ENCODE results near the gene PA2G4.
"Not testable (repeated sequence)": the region's sequence is repeated elsewhere in the genome, so short reads cannot be mapped to it uniquely, and the experiment has no call there.

PA2G4 gene

DNA sequence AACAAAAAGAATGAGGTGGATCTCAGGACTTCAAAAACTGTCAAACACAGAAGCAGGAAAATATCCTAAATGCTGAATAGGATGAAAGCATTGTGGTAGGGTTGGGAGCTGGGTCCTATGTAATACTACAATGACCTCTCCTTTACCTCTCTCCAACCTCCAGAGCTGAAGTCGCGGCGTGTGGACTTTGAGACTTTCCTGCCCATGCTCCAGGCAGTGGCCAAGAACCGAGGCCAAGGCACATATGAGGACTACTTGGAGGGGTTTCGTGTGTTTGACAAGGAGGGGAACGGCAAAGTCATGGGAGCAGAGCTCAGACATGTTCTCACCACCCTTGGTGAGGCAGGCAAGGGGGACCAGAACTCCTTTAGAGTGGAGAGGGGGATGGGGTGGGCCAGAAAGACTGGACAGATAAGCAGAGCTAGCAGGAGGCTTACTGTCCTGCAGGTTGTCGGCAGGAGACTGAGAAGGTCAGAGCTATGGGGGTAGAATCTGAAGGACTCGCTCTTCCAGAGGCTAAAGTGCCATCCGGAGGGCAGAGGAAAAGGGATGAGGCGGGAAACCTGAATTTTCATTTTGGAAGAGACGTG lies 51.0 kb downstream of the PA2G4 start:
- no peak for DNase-seq

DNA sequence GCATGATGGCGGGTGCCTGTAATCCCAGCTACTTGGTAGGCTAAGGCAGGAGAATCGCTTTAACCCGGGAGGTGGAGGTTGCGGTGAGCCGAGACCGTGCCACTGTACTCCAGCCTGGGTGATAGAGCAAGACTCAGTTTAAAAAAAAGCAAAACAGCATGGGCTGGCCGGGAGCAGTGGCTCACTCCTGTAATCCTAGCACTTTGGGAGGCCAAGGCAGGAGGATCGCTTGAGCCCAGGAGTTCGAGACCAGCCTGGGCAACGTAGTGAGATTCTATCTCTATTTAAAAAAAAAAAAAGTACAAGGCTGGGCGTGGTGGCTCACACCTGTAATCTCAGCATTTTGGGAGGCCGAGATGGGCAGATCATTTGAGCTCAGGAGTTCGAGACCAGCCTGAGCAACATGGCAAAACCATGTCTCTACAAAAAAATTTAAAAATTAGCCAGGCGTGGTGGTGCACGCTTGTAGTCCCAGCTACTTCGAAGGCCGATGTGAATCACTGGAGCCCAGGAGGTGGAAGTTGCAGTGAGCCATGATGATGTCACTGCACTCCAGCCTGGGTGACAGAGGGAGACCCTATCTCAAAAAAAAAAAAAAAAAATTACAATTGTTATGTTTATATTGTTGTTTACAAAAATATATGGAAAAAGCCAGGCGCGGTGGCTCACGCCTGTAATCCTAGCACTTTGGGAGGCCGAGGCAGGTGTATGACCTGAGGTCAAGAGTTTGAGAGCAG lies 52.3 kb downstream of the PA2G4 start:
- DNase-seq: not testable (repeated sequence)

DNA sequence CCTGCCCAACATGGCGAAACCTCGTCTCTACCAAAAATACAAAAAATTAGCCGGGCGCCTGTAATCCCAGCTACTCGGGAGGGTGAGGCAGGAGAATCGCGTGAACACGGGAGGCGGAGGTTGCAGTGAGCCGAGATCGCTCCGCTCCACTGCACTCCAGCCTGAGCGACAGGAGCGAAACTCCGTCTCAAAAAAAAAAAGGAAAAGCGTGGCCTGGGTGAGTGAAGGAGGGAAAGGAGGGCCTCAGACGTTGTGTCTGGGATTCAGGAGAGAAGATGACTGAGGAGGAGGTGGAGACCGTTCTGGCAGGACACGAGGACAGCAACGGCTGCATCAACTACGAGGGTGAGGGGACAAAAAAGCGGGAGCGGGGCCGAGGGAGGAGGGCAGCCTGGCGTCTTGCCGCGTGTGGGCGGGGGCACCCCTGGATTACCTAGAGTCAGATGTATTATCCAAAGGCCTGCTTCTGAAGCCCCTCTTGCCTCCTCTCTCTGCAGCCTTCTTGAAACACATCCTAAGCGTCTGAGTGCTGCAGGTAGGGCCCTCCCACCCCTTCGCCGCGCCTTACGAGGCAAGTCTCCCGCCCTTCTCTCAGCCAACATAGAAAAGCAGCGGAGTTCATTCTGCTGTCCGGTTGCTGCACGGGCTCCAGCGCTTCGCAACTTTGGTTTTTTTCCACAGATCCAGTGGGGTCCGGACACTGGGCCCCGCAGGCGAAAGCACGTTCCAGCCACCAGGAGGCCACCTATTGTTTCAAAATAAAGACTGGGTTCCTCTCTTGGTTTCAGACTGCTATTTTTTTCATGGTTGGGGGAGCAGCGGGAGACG lies 53.1 kb downstream of the PA2G4 start:
- DNase-seq: peak; percentile 42

DNA sequence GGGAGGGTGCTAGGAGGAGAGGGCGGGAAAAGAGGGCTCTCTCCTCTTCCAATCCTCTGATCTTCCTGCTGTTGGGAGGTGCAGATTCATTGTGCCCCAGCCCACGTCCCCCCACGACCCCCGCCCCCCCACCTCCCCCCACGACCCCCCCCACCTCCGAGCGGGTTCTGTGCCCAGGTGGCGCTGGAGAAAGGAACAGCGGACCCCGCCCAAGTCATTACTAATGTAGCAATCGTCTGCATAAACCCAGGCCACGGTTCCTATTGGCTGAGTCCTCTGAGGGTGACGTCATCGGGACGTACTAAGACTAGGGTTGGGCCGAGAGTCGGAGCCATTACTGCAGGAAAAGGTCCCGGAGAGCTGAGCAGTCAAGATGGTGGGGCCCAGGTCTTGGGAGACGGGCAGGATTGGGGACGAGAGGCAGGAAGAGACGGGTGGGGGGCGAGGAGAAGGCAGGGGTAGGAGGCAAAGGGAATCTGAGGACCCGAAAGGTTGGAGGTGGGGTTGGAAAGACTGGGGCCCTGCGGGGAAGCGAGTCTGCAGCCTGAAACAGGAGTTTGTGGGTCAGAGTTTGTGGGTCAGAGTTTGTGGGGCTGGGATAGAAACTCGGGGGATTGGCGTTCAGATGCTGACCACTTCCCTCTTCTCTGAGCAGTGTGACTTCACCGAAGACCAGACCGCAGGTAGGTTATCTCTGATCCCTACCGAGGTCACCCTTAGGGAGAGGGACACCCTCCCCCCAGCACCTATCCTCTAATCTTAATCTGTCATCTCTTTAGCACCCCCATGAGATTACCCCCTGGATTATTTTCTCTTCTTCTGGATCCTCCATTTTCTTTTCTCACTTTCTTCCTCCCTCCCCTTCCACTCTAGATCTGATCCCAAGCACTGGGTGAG lies 53.9 kb downstream of the PA2G4 start, which contains the start of gene MYL6:
TSS of gene MYL6 (plus strand) at position 331 of the 897 bp plus-strand sequence. CDS start at position 374, 43 bp downstream.
- peak; percentile 94 for DNase-seq

DNA sequence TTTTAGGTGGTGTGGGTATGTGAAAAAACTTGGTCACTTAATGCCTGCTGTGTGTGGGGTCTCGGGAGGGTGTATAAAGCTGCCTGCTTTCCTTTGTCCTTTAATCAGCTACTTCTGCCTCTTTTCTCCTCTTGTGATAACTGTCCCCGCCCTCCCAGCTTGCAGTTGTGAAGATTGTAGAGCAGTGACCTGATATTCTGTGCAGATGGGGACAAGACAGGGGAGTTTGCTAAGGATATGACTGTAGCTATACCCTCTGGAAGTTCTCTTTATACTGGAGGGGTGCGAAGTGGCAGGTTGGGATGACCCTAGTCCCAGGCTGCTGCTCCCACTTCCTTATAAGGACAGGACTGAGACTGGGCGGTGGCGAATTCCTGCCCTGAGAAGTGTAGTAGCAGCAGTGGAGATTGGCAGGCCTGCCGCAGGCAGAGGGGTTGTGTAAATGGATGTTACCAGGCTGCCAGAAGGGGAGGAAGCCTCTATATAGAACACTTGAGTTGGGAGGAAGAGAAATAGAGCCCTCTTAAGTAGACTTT lies 54.6 kb downstream of the PA2G4 start:
- DNase-seq: no peak

DNA sequence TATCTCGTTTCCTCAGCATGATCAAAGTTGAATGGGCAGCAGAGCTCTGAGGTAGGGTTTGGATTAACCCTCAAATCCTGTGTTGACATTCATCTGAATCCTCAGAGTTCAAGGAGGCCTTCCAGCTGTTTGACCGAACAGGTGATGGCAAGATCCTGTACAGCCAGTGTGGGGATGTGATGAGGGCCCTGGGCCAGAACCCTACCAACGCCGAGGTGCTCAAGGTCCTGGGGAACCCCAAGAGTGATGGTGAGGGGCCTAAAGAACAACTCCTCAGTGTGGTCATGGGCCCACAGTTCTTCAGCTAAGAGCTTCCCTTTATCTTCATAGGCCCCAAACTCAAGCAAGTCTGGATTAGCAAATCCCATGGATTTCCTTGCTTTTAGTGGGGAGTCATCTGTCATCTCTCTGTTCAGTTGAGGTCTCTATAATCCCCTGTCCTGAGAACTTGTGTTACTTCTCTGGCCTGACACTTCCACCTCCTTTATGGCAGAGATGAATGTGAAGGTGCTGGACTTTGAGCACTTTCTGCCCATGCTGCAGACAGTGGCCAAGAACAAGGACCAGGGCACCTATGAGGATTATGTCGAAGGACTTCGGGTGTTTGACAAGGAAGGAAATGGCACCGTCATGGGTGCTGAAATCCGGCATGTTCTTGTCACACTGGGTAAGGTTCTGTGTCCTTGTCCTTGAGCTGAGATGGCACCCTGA lies 55.3 kb downstream of the PA2G4 start:
- no peak for DNase-seq

DNA sequence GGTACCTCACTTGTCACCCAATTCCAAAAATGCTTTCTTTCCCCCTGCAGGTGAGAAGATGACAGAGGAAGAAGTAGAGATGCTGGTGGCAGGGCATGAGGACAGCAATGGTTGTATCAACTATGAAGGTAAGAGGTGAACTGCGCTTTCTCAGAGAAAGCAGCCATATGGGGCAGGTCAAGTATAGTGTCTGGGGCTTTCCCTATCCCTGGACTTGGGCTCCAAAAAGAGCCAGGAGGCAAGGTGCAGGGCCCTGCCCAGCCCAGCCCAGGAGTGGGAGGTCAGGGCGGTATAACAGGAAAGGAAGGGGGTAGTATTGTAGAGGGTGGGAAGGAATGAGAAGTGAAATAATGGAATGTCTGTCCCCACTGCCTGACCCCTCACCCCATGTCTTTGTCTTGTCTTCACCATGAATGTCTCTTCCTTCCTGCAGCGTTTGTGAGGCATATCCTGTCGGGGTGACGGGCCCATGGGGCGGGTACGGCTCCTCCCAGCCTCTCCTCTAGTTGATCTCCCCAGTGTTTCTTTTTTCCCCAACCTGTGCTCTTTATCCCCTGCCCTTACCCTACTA lies 55.9 kb downstream of the PA2G4 start:
- no peak for DNase-seq

DNA sequence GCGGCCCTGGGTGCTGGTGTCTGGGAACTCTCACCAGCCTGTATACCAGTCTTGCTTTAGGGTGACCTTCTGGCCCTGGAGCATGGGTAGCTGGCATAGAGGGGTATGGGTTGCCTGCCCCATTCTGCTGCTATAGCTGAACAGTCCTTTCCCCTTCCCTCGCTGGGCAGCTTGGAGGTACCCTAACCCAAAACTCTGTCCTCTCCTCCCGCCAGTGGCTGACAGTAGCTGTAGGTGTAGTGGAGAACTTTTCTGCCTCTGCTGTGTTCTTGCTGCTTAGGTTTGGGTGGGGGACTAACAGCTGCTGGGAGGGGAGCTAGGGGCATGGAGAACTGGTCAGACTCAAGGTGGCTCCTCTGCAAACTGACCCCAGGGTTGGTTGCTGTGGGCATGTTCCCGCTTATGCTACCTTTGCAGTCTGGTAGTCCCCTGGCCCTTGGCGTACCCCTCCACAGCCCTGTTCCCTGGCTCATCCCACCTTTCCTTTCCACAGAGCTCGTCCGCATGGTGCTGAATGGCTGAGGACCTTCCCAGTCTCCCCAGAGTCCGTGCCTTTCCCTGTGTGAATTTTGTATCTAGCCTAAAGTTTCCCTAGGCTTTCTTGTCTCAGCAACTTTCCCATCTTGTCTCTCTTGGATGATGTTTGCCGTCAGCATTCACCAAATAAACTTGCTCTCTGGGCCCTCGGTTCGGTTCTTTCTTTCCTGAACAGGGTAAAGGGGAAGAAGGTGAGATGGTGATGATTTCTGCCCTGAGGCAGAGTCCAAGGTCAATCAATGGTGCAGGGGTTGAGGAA lies 56.7 kb downstream of the PA2G4 start:
- no peak for DNase-seq

DNA sequence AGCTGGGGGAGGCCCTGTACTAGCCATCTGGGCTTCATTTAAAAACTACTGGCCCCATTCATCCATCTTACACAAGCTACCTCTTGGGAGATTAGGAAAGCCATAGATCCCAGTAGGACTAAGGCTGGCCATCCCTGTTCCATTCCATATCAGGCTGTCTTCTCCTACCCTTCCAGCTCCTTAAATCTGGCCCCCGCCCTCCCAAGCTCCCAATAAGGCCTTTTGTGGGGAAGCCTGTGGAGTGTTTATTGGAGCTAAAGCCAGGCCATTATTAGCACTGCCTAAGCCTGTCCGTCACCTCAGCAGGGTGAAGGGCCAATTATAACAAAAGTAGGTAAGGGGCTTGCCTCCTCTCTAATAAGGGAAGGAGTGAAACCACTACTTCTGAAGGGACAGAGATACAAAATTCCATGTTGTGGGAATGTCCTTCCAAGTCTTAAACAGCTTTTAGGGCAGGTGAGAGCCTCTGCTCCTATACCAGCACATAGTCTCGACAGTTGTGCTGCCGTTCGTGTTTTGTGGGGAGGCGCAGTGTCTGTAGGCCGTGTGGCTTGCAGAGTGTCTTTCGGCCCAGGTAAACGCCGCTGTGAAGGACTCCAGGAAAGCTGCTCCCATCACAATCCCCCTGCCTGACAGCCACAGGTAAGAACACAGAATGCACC lies 57.5 kb downstream of the PA2G4 start:
- no peak for DNase-seq

DNA sequence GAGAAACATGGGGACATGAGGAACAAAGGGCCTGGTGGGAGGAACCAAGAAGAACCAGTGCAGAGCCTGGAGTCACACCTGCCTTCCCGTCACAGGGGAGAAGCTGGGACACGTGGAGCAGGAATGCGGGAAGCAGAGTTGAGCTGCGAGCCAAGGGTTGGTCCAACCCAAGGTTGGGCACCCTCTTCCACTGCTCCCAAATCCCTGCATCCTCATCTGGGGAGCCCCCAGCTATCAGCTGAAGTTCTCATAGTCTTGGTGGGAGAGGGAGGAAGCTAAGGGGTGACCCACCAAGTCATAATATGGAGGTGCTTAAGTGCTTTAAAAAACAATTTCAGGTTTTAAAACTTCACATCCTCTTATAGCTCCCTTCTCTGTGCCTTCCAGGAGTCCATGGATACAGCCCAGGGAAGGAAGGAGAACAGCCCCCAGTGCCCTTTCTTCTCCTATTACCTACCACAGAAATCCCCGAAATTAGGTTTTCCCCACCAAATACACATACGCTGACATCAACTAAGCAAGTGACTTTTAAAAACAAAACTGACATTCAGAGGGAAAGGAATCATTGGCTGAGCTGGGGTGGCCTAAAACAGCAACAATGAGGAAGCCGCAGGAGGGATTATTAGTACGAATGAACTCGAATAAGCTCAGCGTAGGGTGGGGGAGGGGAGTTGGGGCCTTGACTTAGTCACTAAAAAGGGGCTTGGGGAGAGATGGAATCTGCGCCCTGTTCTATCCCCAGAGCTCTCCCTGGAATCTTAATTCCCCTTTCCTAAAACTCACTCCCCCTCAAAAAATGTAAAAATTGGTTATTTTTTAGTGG lies 58.3 kb downstream of the PA2G4 start:
- no peak for DNase-seq
